Activated CD4-positive, alpha-beta memory T cell treated with anti-CD3 and anti-CD28 coated beads for 36 hours (primary cell): ENCODE measurements around the gene PIK3R1. TPM values are rescaled to one million over a fixed set of nuclear protein-coding genes. Genes with fewer than 3 reads are reported as not detected.

Experiments used
- CTCF ChIA-PET: fragments of 350-600 bp; sonication (Branson Sonifier 250); formaldehyde crosslinking; loops from one replicate; lab custom pipeline; 2021; ENCODE audit warnings: antibody characterized with exemption, inconsistent platforms; lab: Charles Lee
- POLR2A ChIA-PET: fragments of 350-600 bp; sonication (Branson Sonifier 250); formaldehyde crosslinking; loops from one replicate; lab custom pipeline; 2021; ENCODE audit warnings: antibody characterized with exemption; lab: Charles Lee
- DNase-seq: peaks from one replicate; pipeline ENCODE4 v3.0.0-alpha.2; 2020
- H3K27ac Mint-ChIP-seq: one replicate; pipeline ENCODE4 v1.8.0; 2021; ENCODE audit warnings: mixed read lengths
- H3K27me3 Mint-ChIP-seq: one replicate; pipeline ENCODE4 v1.8.0; 2021; ENCODE audit warnings: mixed read lengths
- H3K36me3 Mint-ChIP-seq: one replicate; pipeline ENCODE4 v1.8.0; 2021; ENCODE audit warnings: mixed read lengths
- H3K4me1 Mint-ChIP-seq: one replicate; pipeline ENCODE4 v1.8.0; 2021; ENCODE audit warnings: low read depth, mixed read lengths
- H3K4me3 Mint-ChIP-seq: one replicate; pipeline ENCODE4 v1.8.0; 2021; ENCODE audit warnings: mild to moderate bottlenecking, mixed read lengths
- H3K9me3 Mint-ChIP-seq: one replicate; pipeline ENCODE4 v1.8.0; 2021; ENCODE audit warnings: mixed read lengths
- intact Hi-C: fragments of 100-400 bp; cut with micrococcal nuclease; formaldehyde crosslinking; loops from one replicate; pipeline ENCODE4 v1.15.1; 2023
- total RNA-seq, 2 experiments: library from RNA; stranded (reverse); gene quantifications; one replicate each; pipeline ENCODE4 v1.2.3, GENCODE V29; 2021

PIK3R1 gene
- total RNA-seq, 2 experiments from 2014 or later, result 35.3 to 40.9 TPM

DNA sequence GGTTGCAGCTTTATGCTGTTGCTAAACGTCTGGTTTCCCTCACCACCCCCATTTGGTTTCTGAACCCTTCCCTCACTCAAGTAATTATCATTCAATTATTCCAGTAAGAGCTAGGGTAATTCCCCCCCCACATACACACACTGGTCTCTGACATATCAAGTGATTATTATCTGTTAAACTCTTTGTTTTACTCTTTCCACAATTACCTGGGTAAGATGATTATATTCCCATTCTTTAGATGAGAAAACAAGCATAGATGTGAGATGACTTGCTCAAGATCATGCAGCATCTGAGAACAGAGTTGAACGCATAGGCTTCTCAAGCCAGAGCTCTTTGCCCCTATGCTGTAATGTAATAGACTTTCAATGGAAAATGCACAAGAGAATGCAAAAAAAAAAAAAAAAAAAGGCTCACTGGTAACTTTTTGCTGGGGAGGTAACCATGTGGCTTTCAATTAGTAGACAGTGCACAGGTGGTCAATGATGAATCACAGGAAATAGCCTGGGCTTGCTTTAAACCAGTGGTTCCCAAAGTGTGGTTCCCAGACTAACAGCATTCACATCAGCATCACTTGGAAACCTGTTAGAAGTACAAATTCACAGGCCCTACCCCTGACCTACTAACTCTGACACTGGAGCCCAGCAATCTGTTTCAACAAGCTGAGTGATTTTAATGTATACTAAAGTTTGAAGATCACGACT, 87.6 kb downstream of the PIK3R1 start:
- ChIA-PET POLR2A (interaction anchor here (0.5 to 1.1 kb wide), 4 partner anchors 16 to 160 kb away, joined by 3 to 5 read pairs (median 3); no protein-coding TSS in a partner anchor), CTCF (interaction anchor here (0.7 to 5.4 kb wide), 7 partner anchors 16 to 162 kb away, joined by 3 to 52 read pairs (median 4); no protein-coding TSS in a partner anchor)
- H3K9me3 Mint-ChIP-seq, result no peaks in the 10 kb centered on the region
- no peak for DNase-seq
- H3K4me3 Mint-ChIP-seq, result no peak overlapping the region
- H3K27ac Mint-ChIP-seq, result peak overlapping the region; percentile 57
- peaks cover 49% of the 10 kb centered on the region for H3K4me1 Mint-ChIP-seq
- intact Hi-C loops, result loop anchor here (1.0 to 2.0 kb wide), 3 partner anchors 15 to 161 kb away; no protein-coding TSS in a partner anchor
- H3K36me3 Mint-ChIP-seq, result peaks cover 20% of the 10 kb centered on the region
- H3K27me3 Mint-ChIP-seq, result no peaks in the 10 kb centered on the region

DNA sequence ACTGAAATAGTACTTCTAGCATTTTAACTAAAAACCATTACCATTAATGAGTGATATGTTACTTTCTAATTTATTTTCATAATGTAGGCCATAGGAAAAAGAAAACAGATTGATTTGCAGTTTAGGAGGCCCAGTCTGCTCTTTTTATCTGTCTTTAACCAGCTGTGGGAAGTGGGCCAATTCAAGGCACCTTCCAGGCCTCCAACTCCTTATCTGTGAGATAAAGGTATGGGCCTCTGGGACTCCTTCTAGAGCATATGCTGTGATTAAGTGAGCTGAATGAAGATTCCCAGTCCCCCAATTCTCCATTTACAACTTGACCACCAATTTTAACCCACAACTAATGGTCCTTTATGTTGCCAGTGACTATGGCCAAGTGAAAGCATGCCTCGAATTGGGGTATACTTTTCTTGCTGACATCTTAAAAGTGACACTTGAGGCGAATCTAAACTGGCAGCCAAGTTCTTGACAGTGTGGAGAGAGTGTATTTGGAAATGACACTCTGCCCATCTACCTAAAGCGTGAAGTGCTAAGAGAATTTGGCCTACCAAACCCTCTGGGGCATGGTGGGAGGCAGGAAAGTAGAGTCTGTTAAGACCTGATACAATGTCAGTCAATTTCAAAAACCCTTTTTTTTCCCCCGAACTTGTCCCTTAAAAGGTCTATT, 88.3 kb downstream of the PIK3R1 start:
- intact Hi-C loops, result loop anchor here (1.0 to 2.0 kb wide), 6 partner anchors 16 to 160 kb away; no protein-coding TSS in a partner anchor

DNA sequence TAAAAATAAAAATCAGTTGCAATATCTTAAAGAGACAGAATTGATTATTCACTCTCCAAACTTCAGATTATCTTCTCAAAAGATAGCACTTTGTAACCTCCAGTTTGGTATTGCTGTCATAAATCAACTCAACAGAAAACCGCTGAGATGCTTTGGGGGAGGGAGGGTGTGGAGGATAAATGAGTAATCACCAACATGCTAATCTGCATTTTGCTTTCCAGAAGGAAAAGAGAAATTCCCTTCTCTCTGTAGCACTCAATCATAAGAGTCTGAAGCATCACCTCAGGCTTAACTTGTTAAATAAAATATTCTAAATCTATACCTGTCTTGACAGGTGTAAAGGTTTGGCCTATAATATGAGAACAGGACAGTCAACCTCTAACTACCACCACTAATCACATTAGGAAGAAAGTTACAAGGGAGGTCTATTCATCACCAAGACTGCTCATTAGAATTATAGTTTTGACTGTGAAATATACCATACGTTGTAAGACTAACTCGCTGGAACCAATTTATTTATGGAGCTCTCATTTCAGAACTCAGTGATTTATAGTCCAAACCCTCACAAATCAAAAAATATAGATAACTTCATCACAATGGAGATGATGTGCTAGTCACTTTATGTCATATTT, 89.0 kb downstream of the PIK3R1 start:
- Mint-ChIP-seq H3K4me1 (peaks cover 43% of the 10 kb centered on the region), H3K27me3 (no peaks in the 10 kb centered on the region), H3K9me3 (no peaks in the 10 kb centered on the region), H3K36me3 (peaks cover 14% of the 10 kb centered on the region), H3K27ac (peak overlapping the region; percentile 57), H3K4me3 (no peak overlapping the region)
- ChIA-PET CTCF (interaction anchor here (0.6 to 1.3 kb wide), 2 partner anchors 13 to 160 kb away, joined by 3 to 4 read pairs; no protein-coding TSS in a partner anchor), POLR2A (no interaction called here)
- DNase-seq, result peak; percentile 46
- intact Hi-C loops, result loop anchor here (1.0 to 2.0 kb wide), 3 partner anchors 40 to 130 kb away; no protein-coding TSS in a partner anchor

More for the DNA sequence above, 88.3 kb downstream of the PIK3R1 start:
- no peaks in the 10 kb centered on the region for H3K9me3 Mint-ChIP-seq
- no peak overlapping the region for H3K4me3 Mint-ChIP-seq
- POLR2A ChIA-PET, result interaction anchor here (1.1 kb wide), 1 partner anchor 121 kb away, joined by 3 read pairs; no protein-coding TSS in a partner anchor
- no peak for DNase-seq
- no peaks in the 10 kb centered on the region for H3K27me3 Mint-ChIP-seq
- peaks cover 48% of the 10 kb centered on the region for H3K4me1 Mint-ChIP-seq
- H3K36me3 Mint-ChIP-seq, result peaks cover 15% of the 10 kb centered on the region
- H3K27ac Mint-ChIP-seq, result peak overlapping the region; percentile 57
- CTCF ChIA-PET, result interaction anchor here (0.7 to 5.4 kb wide), 6 partner anchors 17 to 161 kb away, joined by 3 to 52 read pairs (median 4); no protein-coding TSS in a partner anchor

DNA sequence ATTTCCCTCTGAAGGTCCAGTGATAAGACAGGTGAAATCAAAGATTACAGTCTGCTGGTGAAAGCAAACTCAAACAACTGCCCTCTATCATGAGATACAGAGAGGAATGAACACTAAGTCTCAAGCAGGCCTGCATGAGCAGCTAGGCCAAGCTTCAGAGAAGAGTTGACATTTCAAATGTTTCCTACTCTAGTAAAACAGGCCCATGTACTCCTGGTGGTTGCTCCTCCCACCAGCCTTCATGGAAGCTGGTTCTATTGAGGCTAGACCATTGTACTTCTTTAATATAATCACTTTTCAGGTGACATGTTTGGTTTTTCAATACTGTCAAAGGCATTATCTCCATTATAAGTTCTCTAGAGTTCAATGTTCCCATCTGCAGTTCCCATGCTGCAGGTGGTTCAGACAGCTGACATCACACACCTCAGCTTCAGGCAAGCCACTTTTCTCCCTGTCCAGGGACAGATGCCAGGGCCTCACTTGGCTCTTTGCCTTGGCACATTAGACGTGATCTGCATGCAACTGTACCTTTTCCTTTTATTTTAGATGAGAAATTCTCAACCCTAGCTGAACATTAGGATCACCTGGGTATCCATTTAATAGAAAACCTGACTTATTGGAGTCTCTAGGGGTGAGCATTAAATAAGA, 89.8 kb downstream of the PIK3R1 start:
- ChIA-PET POLR2A (no interaction called here), CTCF (no interaction called here)
- intact Hi-C loops, result loop anchor here (2.0 kb wide), 2 partner anchors 39 to 63 kb away; no protein-coding TSS in a partner anchor
- no peak for DNase-seq
- no peaks in the 10 kb centered on the region for H3K27me3 Mint-ChIP-seq
- peaks cover 7% of the 10 kb centered on the region for H3K36me3 Mint-ChIP-seq
- no peak overlapping the region for H3K4me3 Mint-ChIP-seq
- no peaks in the 10 kb centered on the region for H3K9me3 Mint-ChIP-seq
- H3K27ac Mint-ChIP-seq, result no peak overlapping the region
- peaks cover 40% of the 10 kb centered on the region for H3K4me1 Mint-ChIP-seq

DNA sequence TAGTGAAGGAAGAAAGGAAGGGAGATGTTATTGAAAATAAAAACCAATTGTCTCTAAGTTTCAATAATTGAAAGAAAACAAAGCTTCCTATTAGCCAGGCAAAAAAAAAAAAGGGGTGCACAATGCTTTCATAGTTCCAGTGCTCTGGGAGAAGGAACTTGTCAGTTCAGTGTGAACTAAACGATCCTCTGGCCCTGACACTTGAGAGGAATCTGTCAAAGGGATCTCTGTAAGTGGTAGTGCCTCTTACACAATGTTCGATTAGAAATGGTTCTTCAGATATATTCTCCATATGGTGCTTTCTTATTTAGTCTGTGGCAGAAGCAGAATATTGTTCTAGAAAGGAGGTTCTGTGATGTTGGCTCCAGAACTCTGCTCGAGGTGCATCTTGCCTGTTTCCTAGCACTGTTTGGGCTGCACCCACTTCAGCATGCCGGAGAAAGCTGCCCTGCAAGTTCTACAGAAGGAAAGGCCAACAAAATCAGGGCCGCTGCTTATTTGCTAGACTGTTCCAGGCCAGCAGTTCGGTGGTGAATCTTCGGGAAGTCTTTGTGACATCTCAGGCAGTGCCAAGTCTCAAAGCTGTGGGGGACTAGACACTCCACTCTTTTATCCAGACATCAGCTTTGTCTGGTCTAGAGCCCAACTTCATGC, 90.9 kb downstream of the PIK3R1 start:
- DNase-seq, result no peak
- intact Hi-C loops, result no loop called here
- H3K4me1 Mint-ChIP-seq, result peaks cover 34% of the 10 kb centered on the region
- POLR2A ChIA-PET, result no interaction called here
- CTCF ChIA-PET, result no interaction called here
- H3K36me3 Mint-ChIP-seq, result peaks cover 3% of the 10 kb centered on the region
- no peaks in the 10 kb centered on the region for H3K9me3 Mint-ChIP-seq
- no peaks in the 10 kb centered on the region for H3K27me3 Mint-ChIP-seq
- no peak overlapping the region for H3K4me3 Mint-ChIP-seq
- H3K27ac Mint-ChIP-seq, result no peak overlapping the region

DNA sequence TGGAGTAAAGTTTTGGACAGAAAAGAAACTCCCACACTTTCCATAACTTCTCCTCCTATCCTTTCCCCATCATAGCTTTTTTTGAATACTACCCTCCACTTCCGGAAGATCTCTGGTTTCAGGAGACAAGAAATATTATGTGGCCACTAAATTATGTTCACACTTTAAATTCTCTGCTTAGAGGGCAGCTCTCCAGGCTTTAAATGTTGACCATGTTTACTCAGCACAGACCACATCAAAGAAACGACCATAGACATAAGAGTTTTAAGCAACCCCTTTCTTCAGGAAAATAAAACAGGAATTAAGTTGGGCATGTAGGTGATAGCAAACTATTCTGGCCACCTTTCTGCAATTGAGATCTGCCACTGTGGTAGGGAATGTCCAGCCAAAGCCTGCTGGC, 97.8 kb downstream of the PIK3R1 start:
- POLR2A ChIA-PET, result no interaction called here
- no peak for DNase-seq
- Mint-ChIP-seq H3K36me3 (no peaks in the 10 kb centered on the region), H3K4me1 (peaks cover 11% of the 10 kb centered on the region), H3K27me3 (no peaks in the 10 kb centered on the region), H3K9me3 (no peaks in the 10 kb centered on the region), H3K27ac (no peak overlapping the region), H3K4me3 (no peak overlapping the region)
- intact Hi-C loops, result no loop called here
- CTCF ChIA-PET, result no interaction called here

DNA sequence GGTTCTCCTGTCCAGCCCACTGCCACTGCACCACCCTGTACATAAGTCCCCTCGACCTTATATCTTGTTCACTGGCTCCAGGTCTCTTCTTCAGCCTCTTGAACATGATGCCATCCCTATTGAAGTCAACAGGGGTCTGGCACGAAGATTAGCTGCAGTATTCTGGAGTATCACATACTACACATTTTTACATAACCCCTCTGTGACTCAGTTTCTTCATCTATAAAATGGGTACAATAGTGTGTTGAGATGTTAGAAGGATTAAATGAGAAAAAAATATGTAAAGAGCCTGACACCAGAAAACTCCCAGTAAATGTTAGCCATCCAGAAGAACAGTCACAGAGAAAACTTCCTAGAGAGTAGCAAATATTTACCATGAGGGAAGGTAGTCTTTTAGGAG, 98.9 kb downstream of the PIK3R1 start:
- H3K4me1 Mint-ChIP-seq, result peaks cover 11% of the 10 kb centered on the region
- DNase-seq, result no peak
- intact Hi-C loops, result loop anchor here (2.0 kb wide), 1 partner anchor 26 kb away; no protein-coding TSS in a partner anchor
- no peak overlapping the region for H3K27ac Mint-ChIP-seq
- no peaks in the 10 kb centered on the region for H3K36me3 Mint-ChIP-seq
- H3K9me3 Mint-ChIP-seq, result no peaks in the 10 kb centered on the region
- H3K27me3 Mint-ChIP-seq, result no peaks in the 10 kb centered on the region
- H3K4me3 Mint-ChIP-seq, result no peak overlapping the region
- ChIA-PET POLR2A (no interaction called here), CTCF (interaction anchor here (1.1 kb wide), 1 partner anchor 28 kb away, joined by 6 read pairs; no protein-coding TSS in a partner anchor)

DNA sequence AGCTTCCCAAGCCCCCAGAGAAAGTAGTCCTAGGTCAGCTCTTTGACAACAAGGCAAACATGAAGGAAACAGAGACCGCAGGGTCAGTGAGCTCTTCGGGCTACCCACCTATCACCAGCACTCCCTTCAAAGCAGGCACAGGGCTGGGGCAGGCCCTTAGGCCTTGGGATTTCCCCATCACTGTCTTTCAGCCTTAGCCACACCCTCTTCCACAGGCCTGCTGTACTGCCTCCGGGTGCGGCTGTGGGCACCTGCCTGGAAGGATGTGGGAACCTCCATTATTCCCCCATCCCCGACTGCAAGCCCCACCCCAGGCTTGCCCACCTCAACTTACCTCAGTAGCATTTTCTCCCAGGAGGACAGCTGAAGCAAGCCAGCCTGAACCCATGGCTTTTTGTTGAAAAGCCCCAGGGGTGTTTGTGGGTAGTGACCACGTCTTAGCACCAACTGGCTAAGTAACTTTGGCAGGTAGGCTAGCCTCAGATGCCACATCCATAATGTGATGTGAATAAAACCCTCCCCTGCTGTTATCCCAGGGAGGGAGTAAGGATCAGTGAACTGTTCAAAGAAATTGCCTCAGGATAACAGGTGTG, 100.2 kb downstream of the PIK3R1 start:
- peak; percentile 69 for DNase-seq
- Mint-ChIP-seq H3K27ac (no peak overlapping the region), H3K27me3 (peaks cover 2% of the 10 kb centered on the region), H3K4me1 (peaks cover 11% of the 10 kb centered on the region), H3K36me3 (no peaks in the 10 kb centered on the region), H3K9me3 (no peaks in the 10 kb centered on the region), H3K4me3 (no peak overlapping the region)
- ChIA-PET CTCF (interaction anchor here (1.1 kb wide), 1 partner anchor 29 kb away, joined by 6 read pairs; no protein-coding TSS in a partner anchor), POLR2A (no interaction called here)
- intact Hi-C loops, result loop anchor here (2.0 kb wide), 1 partner anchor 27 kb away; no protein-coding TSS in a partner anchor

DNA sequence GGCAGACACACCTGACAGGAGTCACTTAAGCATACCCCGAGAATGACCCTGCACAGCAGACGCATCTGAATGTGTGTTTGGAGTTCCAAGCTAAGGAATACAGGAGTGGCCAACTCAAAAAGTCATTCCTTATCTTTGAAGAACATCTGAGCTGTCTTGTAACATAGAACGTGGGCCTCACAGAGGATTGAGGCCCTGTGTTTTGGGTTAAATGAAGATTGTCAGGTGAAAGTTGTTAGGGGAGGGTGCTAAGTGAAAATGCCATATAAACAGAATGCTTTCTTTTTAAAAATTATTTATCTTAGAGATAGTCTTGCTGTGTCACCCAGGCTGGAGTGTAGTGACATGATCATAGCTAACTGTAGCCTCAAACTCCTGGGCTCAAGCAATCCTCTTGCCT, 100.9 kb downstream of the PIK3R1 start:
- intact Hi-C loops, result no loop called here
- POLR2A ChIA-PET, result no interaction called here
- Mint-ChIP-seq H3K27ac (no peak overlapping the region), H3K36me3 (no peaks in the 10 kb centered on the region), H3K4me1 (peaks cover 11% of the 10 kb centered on the region), H3K4me3 (no peak overlapping the region), H3K27me3 (peaks cover 2% of the 10 kb centered on the region), H3K9me3 (no peaks in the 10 kb centered on the region)
- no peak for DNase-seq
- CTCF ChIA-PET, result no interaction called here

DNA sequence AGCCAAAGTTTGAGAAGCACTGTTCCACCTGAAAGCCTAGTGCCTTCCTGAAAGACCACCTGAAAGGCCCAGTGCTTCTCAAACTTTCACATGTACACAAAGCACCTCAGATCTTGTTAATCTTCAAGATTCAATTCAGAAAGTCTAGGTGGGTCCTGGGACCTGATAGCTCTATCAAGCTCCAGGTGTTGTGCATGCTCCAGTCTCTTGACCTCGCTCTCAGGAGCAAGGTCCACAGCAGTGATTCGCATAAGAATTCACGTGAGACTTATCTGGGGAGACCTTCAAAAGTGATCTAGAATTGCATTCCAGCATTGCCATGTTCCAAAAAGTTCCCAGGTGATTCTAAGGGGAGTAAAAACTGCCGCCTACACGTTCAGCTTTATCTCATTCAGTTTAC, 102.1 kb downstream of the PIK3R1 start:
- Mint-ChIP-seq H3K4me1 (peaks cover 11% of the 10 kb centered on the region), H3K27ac (no peak overlapping the region), H3K36me3 (no peaks in the 10 kb centered on the region), H3K27me3 (peaks cover 2% of the 10 kb centered on the region), H3K9me3 (no peaks in the 10 kb centered on the region), H3K4me3 (no peak overlapping the region)
- ChIA-PET CTCF (interaction anchor here (0.6 to 0.7 kb wide), 2 partner anchors 13 to 654 kb away, joined by 3 read pairs; no protein-coding TSS in a partner anchor), POLR2A (no interaction called here)
- intact Hi-C loops, result no loop called here
- no peak for DNase-seq
